Neuronal stem cell (in vitro differentiated cells): Measurements from ENCODE around the gene EDAR.

Experiments
- DNase-seq: peaks from one replicate; pipeline ENCODE4 v3.0.0-alpha.2; 2013; ENCODE audit warnings: low spot score
- H2AFZ ChIP-seq: one replicate; pipeline ENCODE4 v1.6.1; 2013; ENCODE audit warnings: mild to moderate bottlenecking, low read length, inconsistent platforms
- H2AK5ac ChIP-seq: 2 replicates; pipeline ENCODE4 v1.6.1; 2013; ENCODE audit warnings: low read depth, mild to moderate bottlenecking, inconsistent platforms, low read length, moderate library complexity, mixed read lengths
- H2BK120ac ChIP-seq: 2 replicates; pipeline ENCODE4 v1.6.1; 2013; ENCODE audit warnings: low read depth, mild to moderate bottlenecking, inconsistent platforms, low read length, moderate library complexity, mixed read lengths
- H2BK12ac ChIP-seq: one replicate; pipeline ENCODE4 v1.6.1; 2013; ENCODE audit warnings: low read length, inconsistent platforms
- H2BK15ac ChIP-seq: 2 replicates; pipeline ENCODE4 v1.6.1; 2013; ENCODE audit warnings: mild to moderate bottlenecking, low read length, inconsistent platforms, mixed read lengths
- H2BK5ac ChIP-seq: one replicate; pipeline ENCODE4 v1.6.1; 2013; ENCODE audit warnings: inconsistent platforms, mild to moderate bottlenecking, low read length, moderate library complexity
- H3K14ac ChIP-seq: one replicate; pipeline ENCODE4 v1.6.1; 2013; ENCODE audit warnings: low read length, inconsistent platforms
- H3K18ac ChIP-seq: 2 replicates; pipeline ENCODE4 v1.6.1; 2013; ENCODE audit warnings: low read length, inconsistent platforms
- H3K23ac ChIP-seq: 2 replicates; pipeline ENCODE4 v1.6.1; 2013; ENCODE audit warnings: low read depth, mild to moderate bottlenecking, mixed read lengths, low read length, inconsistent platforms; ENCODE audit not compliant: poor library complexity
- H3K27ac ChIP-seq: replicated peaks from 3 replicates; pipeline ENCODE4 v1.5.1; 2013; ENCODE audit warnings: low read length, inconsistent platforms
- H3K27me3 ChIP-seq, 3 experiments: 2 replicates each; pipeline ENCODE4 v1.6.1; 2013; ENCODE audit warnings: low read length in 3 of 3, mild to moderate bottlenecking in 2 of 3, inconsistent platforms in 1 of 3, low read depth in 1 of 3, mixed read lengths in 1 of 3, moderate library complexity in 1 of 3; ENCODE audit not compliant: control insufficient read depth in 3 of 3, insufficient read depth in 3 of 3
- H3K36me3 ChIP-seq, 2 donors: replicated peaks in 1 of 2; 2 replicates each; pipeline ENCODE4 v1.6.1; 2013; ENCODE audit warnings: low read length in 2 of 2; ENCODE audit not compliant: control insufficient read depth in 2 of 2, insufficient read depth in 2 of 2
- H3K4ac ChIP-seq: 2 replicates; pipeline ENCODE4 v1.6.1; 2013; ENCODE audit warnings: inconsistent platforms, mild to moderate bottlenecking, low read length, moderate library complexity
- H3K4me1 ChIP-seq, 2 donors: 1 replicate in 1 of 2; 2 replicates in 1 of 2; pipeline ENCODE4 v1.6.1; 2013; ENCODE audit warnings: low read length in 2 of 2, low read depth in 1 of 2; ENCODE audit not compliant: control insufficient read depth in 2 of 2, insufficient read depth in 1 of 2
- H3K4me2 ChIP-seq: one replicate; pipeline ENCODE4 v1.6.1; 2013; ENCODE audit warnings: mild to moderate bottlenecking, low read length, inconsistent platforms; ENCODE audit not compliant: insufficient read depth, poor library complexity, severe bottlenecking
- H3K4me3 ChIP-seq, 2 donors: 2 replicates each; pipeline ENCODE4 v1.5.1; 2013; ENCODE audit warnings: low read length in 2 of 2, mild to moderate bottlenecking in 2 of 2, inconsistent platforms in 1 of 2, moderate library complexity in 1 of 2
- H3K79me1 ChIP-seq: one replicate; pipeline ENCODE4 v1.6.1; 2013; ENCODE audit warnings: low read depth, mild to moderate bottlenecking, inconsistent platforms, low read length, moderate library complexity
- H3K9ac ChIP-seq: one replicate; pipeline ENCODE4 v1.6.1; 2013; ENCODE audit warnings: mild to moderate bottlenecking, low read depth, low read length, inconsistent platforms; ENCODE audit not compliant: poor library complexity
- H3K9me3 ChIP-seq, 2 donors: replicated peaks in 1 of 2; 2 replicates each; pipeline versions ENCODE3 to v1.6.1; 2013; ENCODE audit warnings: low read length in 2 of 2, mild to moderate bottlenecking in 2 of 2, inconsistent platforms in 1 of 2, low read depth in 1 of 2, mixed read lengths in 1 of 2, moderate library complexity in 1 of 2; ENCODE audit not compliant: control insufficient read depth in 2 of 2, insufficient read depth in 1 of 2
- H4K8ac ChIP-seq: one replicate; pipeline ENCODE4 v1.6.1; 2013; ENCODE audit warnings: low read depth, mild to moderate bottlenecking, inconsistent platforms, low read length, moderate library complexity
- H4K91ac ChIP-seq: one replicate; pipeline ENCODE4 v1.6.1; 2013; ENCODE audit warnings: low read length, low read depth, mild to moderate bottlenecking, inconsistent platforms; ENCODE audit not compliant: poor library complexity
- WGBS, 2 donors: extraction: QIAGEN DNeasy Blood & Tissue Kit; methylation state at CpG; one replicate each; pipeline ENCODE4 v1.1.7; 2013; ENCODE audit warnings: missing lambda C conversion rate in 2 of 2, mixed read lengths in 1 of 2; ENCODE audit not compliant: insufficient read length in 2 of 2, insufficient replicate concordance in 1 of 2; ENCODE audit errors: extremely low coverage in 2 of 2; 5-methylcytosine and 5-hydroxymethylcytosine counted together

The EDAR gene

GRCh38 chr2:108928660-108929377, 60.2 kb downstream of the EDAR start:
- peaks cover 0 to 31% (median 3%) of the 10 kb centered on the region in 3 experiments for H3K27me3 ChIP-seq
- WGBS, 2 donors, result no CpG with 5 or more reads among the region's 17 CpGs

GRCh38 chr2:108927936-108928659, 60.9 kb downstream of the EDAR start:
- no CpG with 5 or more reads among the region's 8 CpGs for WGBS, 2 donors
- peak overlapping the region; percentile 13 for H3K14ac ChIP-seq
- no peak overlapping the region for H2AFZ ChIP-seq
- H2BK12ac ChIP-seq, result peak overlapping the region; percentile 43
- no peak overlapping the region for H4K91ac ChIP-seq
- H3K23ac ChIP-seq, result peak overlapping the region; percentile 46
- H3K4me3 ChIP-seq, result no peak overlapping the region
- H3K27me3 ChIP-seq, result peaks cover 0 to 34% (median 3%) of the 10 kb centered on the region in 3 experiments
- peak overlapping the region; percentile 91 for H2AK5ac ChIP-seq
- no peak overlapping the region for H4K8ac ChIP-seq
- no peak overlapping the region for H3K4me2 ChIP-seq
- H3K36me3 ChIP-seq, result no peaks in the 10 kb centered on the region
- no peak overlapping the region for H3K9ac ChIP-seq
- H3K4ac ChIP-seq, result no peak overlapping the region
- H3K9me3 ChIP-seq, result peaks cover 0 to 2% of the 10 kb centered on the region in 2 donors
- no peak overlapping the region for H2BK5ac ChIP-seq
- H2BK15ac ChIP-seq, result no peak overlapping the region
- DNase-seq, result peak; percentile 30
- H3K18ac ChIP-seq, result peak overlapping the region; percentile 33
- H2BK120ac ChIP-seq, result no peak overlapping the region
- H3K4me1 ChIP-seq, result peaks cover 0 to 3% of the 10 kb centered on the region in 2 donors
- no peaks in the 10 kb centered on the region for H3K79me1 ChIP-seq
- H3K27ac ChIP-seq, result no peak overlapping the region

More at GRCh38 chr2:108928660-108929377, 60.2 kb downstream of the EDAR start:
- Histone ChIP-seq H4K8ac (no peak overlapping the region), H2AK5ac (peak overlapping the region; percentile 71), H3K9ac (no peak overlapping the region), H2BK120ac (no peak overlapping the region), H3K4me1 (no peaks in the 10 kb centered on the region), H3K4ac (no peak overlapping the region), H2BK5ac (no peak overlapping the region), H3K4me2 (no peak overlapping the region), H2BK12ac (no peak overlapping the region), H3K18ac (peak overlapping the region; percentile 74), H2BK15ac (peak overlapping the region; percentile 44), H3K14ac (peak overlapping the region; percentile 4), H2AFZ (no peak overlapping the region), H3K9me3 (peaks cover 0 to 2% of the 10 kb centered on the region in 2 donors), H3K4me3 (peak overlapping the region in 1 of 2 donors; percentile 36), H4K91ac (no peak overlapping the region), H3K79me1 (no peaks in the 10 kb centered on the region), H3K36me3 (no peaks in the 10 kb centered on the region), H3K23ac (peak overlapping the region; percentile 76), H3K27ac (no peak overlapping the region)
- DNase-seq, result no peak

GRCh38 chr2:108927405-108927804, 61.6 kb downstream of the EDAR start:
- H2AFZ ChIP-seq, result no peak overlapping the region
- H2BK15ac ChIP-seq, result no peak overlapping the region
- H3K4me1 ChIP-seq, result peaks cover 0 to 3% of the 10 kb centered on the region in 2 donors

More at GRCh38 chr2:108927405-108927804, 61.6 kb downstream of the EDAR start:
- peaks cover 0 to 41% (median 0%) of the 10 kb centered on the region in 3 experiments for H3K27me3 ChIP-seq
- H3K4ac ChIP-seq, result no peak overlapping the region
- no peak for DNase-seq
- H3K27ac ChIP-seq, result no peak overlapping the region
- no peak overlapping the region for H2BK5ac ChIP-seq
- no peak overlapping the region for H3K4me2 ChIP-seq
- no peak overlapping the region for H3K14ac ChIP-seq
- H4K8ac ChIP-seq, result no peak overlapping the region
- no peak overlapping the region for H3K23ac ChIP-seq
- H3K79me1 ChIP-seq, result no peaks in the 10 kb centered on the region
- H3K36me3 ChIP-seq, result no peaks in the 10 kb centered on the region
- no peak overlapping the region for H2AK5ac ChIP-seq
- no CpG with 5 or more reads among the region's 7 CpGs for WGBS, 2 donors
- H3K18ac ChIP-seq, result no peak overlapping the region
- H3K9ac ChIP-seq, result no peak overlapping the region
- peaks cover 0 to 2% of the 10 kb centered on the region in 2 donors for H3K9me3 ChIP-seq
- H3K4me3 ChIP-seq, result no peak overlapping the region
- no peak overlapping the region for H2BK12ac ChIP-seq
- H4K91ac ChIP-seq, result peak overlapping the region; percentile 6
- H2BK120ac ChIP-seq, result no peak overlapping the region
